HS-5 (cell line): ENCODE measurements around the gene DNA2.
"Not testable (repeated sequence)": the region's sequence is repeated elsewhere in the genome, so short reads cannot be mapped to it uniquely, and the experiment has no call there.

ENCODE experiments used
- DNase-seq: peaks from one replicate; pipeline ENCODE4 v3.0.0-alpha.2; 2012; ENCODE audit warnings: low read depth

DNA2 gene, protein sequence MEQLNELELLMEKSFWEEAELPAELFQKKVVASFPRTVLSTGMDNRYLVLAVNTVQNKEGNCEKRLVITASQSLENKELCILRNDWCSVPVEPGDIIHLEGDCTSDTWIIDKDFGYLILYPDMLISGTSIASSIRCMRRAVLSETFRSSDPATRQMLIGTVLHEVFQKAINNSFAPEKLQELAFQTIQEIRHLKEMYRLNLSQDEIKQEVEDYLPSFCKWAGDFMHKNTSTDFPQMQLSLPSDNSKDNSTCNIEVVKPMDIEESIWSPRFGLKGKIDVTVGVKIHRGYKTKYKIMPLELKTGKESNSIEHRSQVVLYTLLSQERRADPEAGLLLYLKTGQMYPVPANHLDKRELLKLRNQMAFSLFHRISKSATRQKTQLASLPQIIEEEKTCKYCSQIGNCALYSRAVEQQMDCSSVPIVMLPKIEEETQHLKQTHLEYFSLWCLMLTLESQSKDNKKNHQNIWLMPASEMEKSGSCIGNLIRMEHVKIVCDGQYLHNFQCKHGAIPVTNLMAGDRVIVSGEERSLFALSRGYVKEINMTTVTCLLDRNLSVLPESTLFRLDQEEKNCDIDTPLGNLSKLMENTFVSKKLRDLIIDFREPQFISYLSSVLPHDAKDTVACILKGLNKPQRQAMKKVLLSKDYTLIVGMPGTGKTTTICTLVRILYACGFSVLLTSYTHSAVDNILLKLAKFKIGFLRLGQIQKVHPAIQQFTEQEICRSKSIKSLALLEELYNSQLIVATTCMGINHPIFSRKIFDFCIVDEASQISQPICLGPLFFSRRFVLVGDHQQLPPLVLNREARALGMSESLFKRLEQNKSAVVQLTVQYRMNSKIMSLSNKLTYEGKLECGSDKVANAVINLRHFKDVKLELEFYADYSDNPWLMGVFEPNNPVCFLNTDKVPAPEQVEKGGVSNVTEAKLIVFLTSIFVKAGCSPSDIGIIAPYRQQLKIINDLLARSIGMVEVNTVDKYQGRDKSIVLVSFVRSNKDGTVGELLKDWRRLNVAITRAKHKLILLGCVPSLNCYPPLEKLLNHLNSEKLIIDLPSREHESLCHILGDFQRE

DNA sequence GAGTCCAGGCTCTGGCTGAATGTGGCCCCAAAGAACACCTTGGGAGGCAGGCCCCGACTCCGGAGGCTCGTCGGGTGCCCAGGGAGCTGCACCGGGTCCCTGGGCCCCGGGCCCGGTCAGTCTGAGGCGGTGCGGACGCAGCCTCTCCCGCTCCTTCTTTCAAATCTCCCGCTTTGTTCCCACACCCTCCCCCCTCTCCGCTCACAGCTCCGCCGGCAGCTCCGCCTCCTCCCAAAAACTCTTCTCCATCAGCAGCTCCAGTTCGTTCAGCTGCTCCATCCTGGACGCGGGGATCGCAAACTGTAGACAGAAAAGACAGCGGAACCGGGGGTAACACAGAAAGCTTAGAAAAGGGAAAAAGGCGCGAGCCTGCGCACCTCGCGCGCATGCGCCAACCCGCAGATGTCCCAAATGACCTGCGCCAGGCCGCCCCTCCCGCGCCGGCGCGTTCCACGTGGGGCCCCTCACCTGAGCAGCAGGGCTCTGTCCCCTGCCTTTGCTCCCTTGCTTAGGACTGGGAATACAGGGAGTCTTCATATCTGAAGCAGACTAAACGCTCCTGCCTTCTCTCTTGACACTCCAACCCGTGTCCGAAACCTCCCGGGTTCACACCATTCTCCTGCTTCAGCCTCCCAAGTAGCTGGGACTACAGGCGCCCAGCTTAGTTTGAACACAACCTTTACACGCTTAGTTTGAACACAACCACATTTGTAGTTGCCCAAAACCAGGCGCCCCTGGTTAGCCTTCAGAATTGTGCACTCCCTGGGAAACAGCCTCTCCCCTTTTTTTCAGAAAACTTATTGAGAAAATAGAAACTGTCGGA lies at the start of gene DNA2:
Gene DNA2 (minus strand): TSS at position 388 of the 823 bp plus-strand sequence. CDS start 109 bp downstream, at position 279.
- peak; percentile 53 for DNase-seq

DNA sequence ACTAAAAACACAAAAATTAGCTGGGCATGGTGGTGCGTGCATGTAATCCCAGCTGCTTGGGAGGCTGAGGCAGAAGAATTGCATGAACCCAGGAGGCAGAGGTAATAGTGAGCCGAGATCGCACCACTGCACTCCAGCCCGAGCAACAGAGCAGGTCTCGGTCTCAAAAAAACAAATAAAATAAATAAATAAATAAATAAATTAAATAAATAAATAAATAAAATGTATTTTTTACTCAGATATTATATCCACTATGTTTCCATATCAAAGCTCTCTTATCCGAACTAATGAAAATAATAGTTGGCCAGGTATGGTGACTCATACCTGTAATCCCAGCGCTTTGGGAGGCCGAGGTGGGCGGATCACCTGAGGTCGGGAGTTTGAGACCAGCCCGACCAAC lies 46.8 kb upstream of the DNA2 start:
- DNase-seq: not testable (repeated sequence)

DNA sequence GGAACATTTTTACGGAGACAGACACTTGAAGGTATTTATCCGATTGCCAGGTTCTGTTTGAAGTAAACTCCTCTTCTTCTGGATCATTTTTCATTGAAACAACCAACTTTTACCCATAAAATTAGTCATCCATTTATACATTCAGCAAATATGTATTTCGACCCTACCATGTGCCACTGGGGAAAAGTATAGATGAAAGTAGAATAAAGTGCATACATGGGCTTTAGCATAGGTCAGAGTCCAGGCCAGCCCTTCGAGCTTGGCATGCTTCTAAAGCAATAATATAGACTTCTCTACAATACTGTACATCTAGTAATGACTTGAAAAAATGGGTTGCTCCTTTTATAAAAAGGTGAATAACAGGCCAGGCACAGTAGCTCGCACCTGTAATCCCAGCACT lies 45.4 kb upstream of the DNA2 start:
- DNase-seq: peak; percentile 40

DNA sequence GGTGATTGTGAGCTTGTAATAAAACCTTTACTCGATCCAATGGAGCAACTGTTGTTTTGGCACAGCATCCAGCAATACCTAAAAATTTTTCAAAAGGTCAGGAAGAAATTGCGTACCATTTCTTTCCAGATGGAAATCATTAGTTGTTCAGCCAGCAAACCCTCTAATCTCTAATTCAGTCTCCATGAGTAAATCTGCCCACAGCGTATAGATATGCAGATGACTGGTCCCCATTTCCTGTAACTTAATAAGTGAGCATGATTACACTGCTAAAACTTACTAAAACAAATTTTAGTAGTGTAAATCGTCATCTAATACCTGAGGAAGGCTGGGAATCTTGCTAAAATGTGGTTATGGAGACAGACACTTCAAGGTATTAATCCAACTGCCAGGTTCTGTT lies 45.0 kb upstream of the DNA2 start:
- peak; percentile 56 for DNase-seq

DNA sequence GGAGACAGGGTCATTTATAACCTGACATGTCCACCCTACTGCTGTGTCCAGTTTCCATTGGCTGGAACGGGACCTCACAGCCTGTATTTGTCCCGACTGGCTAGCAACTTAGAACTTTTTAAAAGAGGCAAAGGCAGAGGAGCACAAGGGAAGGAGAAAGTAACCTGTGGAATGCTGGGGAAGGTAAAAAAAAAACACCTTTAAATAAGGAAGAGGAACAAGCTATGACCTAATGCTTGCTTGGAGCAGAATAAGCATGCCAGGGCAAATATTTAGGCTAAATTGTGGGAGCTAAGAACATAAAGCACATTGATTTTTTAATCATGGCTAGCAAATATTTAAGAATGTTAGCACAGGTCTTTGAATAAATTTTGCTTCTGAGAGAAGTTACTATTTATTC lies 44.4 kb upstream of the DNA2 start:
- DNase-seq: not testable (repeated sequence)

DNA sequence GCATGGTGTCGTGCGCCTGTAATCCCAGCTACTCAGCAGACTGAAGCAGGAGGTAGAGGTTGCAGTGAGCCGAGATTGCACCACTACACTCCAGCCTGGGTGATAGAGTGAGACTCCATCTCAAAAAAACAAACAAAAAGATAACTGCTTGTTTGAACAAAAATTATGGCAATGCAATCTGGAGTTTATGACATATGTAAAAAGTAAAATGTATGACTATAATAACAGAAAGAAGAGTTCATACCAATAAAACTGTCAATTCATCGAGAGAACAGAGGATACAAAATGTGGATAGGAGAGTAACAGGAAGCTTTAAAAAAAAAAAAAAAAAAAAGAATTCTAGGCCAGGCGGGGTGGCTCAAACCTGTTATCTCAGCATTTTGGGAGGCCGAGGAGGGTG lies 36.3 kb upstream of the DNA2 start:
- no peak for DNase-seq

DNA sequence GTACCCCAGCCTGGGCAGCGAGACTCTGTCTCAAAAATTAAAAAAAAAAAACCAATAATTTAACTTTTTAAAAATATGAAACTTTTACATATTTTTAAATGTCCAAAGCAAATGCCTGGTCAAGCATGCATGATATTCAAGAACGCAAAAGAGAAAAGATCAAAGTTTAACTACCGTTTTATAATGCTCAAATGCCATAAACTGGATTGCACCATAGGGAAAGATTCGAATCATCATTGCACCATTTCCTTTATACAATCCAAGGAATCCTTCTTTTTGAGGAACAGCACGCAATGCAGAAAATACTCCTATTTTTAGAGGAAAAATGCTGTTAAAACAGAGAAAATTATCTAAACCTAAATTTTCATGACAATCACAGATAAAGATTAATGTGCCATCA lies 34.6 kb upstream of the DNA2 start:
- no peak for DNase-seq

DNA sequence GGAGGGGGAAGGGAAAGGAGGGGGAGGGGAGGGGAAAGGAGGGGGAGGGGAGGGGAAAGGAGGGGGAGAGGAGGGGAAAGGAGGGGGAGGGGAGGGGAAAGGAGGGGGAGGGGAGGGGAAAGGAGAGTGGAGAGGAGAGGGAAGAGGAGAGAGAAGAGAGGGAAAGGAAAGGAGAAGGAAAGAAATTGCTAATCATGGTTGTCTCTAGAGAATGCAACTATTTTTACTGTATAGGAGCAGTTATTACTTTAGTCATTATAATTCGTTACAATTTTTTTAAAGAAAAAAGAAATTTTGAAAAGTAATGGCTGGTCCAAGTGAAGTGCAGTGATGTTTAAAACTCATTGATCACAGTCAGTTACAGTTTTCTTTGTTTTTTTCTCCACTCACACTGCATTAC lies 31.1 kb upstream of the DNA2 start:
- no peak for DNase-seq

DNA sequence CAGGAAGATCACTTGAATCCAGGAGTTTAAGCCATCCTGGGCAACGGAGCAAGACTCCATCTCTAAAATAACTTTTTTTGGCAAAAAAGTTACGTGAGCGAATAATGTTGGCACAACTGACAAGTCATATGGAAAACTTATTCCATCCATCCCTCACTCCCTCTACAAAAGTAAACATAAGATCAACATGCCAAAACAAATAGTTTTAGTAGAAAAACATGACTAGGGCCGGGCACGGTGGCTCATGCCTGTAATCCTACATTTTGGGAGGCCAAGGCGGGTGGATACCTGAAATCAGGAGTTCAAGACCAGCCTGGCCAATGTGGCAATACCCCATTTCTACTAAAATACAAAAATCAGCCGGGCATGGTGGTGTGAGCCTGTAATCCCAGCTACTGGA lies 29.9 kb upstream of the DNA2 start:
- no peak for DNase-seq

DNA sequence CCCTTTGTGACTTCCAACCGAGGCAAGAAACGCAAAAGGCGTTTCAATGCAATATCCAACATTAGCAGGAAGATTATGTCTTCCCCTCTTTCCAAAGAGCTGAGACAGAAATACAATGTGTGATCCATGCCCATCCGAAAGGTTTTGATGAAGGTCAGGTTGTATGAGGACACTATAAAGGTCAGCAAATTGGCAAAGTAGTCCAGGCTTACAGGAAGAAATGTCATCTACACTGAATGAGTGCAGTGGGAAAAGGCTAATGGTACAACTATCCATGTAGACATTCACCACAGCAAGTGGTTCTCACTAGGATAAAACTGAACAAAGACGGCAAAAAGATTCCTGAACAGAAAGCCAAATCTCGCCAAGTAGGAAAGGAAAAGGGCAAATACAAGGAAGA lies 27.8 kb upstream of the DNA2 start:
- no peak for DNase-seq

DNA sequence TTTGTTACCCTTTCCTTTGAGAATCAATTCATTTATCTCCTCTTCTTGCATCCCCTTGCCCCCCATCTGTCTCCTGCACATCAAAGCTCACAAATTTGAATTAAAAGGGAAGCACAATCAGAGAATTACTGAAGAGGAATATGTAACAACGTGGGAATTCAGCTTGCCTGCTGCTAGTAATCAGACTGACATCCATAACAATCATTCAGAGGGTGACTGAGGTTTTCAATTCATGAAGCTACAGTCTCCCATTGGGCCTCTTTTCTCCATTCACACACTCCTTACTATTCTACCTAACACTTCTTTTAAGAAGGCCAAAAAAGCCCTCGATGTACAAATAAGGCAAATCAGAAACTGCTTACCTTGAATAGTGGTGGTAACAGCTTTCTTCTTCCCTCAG lies 24.3 kb upstream of the DNA2 start:
- no peak for DNase-seq

DNA sequence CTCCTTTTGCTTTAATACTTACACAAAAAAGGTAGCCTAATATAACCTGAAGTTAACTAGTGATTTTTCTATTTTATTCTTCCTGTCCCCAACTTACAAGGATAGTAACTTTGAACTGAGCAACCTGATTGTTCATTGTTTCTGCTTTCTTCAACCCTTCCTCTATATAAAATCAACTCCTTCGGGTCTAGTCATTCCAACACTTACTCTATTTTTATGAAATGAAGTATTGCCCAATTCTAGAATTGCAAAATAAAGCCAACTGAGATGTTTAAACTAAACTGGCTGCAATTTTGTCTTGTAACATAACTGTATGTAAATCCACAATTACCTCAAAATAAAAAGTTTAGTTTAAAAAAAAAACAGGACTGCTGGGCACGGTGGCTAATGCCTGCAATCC lies 20.3 kb upstream of the DNA2 start:
- no peak for DNase-seq

DNA sequence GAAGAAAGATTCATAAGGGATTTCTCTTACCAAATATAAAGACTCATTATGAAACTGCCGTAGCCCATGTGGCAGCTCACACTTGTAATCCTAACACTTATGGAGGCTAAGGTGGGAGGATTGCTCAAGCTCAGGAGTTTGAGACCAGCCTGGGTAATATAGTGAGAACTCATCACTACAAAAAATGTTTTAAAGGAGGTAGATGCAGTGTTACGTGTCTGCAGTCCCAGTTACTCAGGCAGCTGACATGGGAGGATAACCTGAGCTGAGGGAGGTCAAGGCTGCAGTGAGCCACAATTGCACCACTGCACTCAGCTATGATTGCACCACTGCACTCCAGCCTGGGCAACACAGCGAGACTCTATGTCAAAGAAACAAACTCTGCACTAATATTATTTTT lies 18.1 kb upstream of the DNA2 start:
- no peak for DNase-seq

DNA sequence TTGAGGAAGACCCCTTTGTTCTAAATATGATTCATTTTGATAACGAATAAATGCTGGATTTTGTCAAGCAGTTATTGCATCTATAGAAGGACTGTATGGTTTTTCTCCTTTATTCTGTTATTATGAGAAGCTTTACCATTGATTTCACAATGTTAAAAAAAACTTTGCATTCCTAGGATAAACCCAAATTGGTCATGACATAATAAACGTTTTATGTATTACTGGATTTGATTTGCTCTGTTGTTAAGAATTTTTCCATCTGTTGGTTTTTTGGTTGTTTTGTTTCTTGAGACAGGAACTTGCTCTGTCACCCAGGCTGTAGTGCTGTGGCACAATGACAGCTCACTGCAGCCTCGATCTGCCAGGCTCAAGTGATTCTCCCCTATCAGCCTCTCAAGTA lies 2.2 kb upstream of the DNA2 start:
- DNase-seq: no peak

DNA sequence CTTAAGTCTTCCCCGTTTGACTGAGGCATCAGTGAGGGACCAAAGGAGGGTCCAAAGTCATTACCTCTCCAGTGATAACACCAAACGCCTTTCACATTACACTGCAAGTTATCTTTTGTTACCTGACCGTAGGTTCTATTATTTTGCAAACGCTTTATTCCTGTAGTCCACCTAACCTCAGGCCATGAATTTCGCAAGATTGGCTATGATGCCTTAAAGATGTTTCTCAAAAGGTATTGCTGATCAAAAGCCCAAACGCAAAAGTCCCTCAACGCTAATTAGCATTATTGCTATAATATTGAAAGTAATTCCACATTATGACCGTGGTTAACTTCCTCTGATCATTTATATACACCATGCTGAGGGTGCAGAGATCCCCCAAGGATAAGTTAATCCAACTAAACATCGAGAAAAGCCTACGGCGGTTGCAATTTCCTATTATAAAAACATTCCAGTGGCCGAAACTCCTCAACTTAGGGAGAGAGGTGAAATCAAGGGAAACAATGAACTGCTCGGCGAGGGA lies 649 bp downstream of the DNA2 start:
- no peak for DNase-seq

DNA sequence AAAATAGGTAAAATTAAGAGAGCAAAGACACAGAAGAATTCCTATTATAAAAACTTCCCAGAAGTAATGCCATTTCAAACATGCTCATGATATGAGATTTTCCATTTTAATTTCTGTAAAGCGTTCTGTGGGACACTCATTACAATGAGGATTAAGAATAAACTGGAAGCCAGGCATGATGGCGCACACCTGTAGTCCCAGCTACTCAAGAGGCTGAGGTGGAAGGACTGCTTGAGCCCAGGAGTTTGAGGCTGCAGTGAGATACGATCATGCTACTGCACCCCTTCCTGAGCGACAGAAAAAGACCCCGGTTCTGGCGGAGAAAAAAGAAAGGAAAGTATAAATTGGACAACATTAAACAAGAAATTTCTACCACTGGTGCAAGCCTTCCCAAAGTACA lies 1.5 kb downstream of the DNA2 start:
- DNase-seq: no peak

DNA sequence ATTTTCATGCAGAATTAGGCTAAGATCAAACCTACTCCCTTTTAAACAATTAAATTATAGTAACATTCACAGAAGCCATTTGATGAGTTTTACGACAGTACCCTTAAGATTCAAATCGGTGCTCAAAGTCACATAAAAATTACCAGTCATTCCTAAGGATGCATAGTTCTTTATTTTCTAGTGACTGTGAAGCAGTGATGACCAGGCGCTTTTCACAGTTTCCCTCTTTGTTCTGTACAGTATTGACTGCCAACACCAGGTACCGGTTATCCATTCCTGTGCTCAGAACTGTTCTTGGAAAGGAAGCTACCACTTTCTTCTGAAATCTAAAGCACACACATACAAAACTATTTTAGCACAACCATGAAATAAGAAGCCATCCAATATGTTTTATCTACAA lies 1.9 kb downstream of the DNA2 start:
- DNase-seq: no peak

DNA sequence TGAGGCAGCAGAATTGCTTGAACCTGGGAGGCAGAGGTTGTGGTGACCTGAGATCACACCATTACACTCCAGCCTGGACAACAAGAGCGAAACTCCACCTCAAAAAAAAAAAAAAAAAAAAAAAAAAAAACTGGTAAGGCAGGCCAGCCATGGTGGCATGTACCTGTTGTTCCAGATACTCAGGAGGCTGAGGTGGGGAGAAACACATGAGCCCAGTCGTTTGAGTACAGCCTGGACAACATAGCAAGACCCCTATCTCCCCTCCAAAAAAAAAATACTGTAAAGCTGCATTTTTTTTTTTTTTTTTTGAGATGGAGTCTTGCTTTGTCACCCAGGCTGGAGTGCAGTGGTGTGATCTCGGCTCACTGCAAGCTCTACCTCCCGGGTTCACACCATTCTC lies 7.0 kb downstream of the DNA2 start:
- not testable (repeated sequence) for DNase-seq

DNA sequence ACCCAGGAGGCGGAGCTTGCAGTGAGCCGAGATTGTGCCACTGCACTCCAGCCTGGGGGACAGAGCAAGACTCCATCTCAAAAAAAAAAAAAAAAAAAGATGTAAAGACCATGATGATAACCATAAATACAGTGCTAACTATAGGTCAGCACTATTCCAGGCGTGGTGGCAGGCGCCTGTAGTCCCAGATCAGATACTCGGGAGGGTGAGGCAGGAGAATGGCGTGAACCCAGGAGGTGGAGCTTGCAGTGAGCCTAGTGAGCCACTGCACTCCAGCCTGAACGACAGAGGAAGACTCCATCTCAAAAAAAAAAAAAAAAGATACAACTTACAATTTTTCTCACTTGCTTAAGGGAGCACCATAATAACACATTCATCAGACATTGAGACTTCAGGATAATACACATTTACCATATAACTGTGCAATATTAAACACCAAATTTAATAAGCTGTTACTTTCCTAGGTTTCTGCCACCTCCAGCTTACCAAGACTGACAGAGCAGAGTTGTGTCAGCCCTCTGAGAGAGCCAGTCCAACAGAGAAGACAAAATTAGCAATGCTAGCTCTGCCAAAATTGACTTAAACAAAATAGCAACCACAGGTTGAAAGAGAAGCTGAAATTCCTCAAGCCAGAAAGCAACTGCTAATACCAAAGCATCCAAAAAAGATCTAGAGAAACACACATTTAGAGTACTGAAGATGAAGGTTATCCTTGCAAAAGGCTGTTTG lies 8.2 kb downstream of the DNA2 start:
- no peak for DNase-seq

DNA sequence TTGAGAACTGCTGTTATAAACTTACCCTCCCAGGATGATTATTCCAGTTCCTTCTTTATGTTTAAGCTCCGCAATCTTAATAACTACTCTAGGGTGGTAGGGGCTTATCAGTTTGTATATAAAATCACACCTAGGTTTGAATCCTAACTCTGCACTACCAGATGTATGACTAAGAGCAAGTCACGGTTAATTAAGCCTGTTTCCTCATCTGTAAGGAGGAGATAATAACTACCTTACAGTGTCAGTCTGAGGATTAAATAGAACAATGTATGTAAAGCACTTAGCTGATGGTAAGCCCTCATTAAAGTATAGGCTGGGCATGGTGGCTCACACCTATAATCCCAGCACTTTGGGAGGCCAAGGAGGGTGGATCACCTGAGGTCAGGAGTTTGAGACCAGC lies 9.2 kb downstream of the DNA2 start:
- DNase-seq: no peak

DNA sequence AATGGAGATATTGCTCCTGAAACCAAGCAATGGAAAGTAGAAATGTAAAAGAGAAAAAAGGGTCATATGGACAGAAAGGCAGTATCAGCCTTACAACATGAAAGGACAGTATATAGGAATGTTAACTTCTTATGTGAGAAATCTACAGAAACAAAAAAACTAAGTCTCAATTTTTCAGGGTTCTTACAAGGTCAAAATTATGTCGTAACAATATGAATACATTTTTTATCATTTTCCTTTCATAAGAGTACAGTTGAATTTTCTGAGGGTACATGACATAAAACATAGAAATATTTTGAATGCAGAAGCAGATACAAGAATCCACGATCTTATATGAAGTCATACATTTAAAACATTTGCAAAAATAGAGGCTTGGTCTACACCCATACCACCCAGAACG lies 10.7 kb downstream of the DNA2 start:
- DNase-seq: no peak
